Measurements from ENCODE around the gene TXLNA. TPM values are rescaled to one million over a fixed set of nuclear protein-coding genes. Genes with fewer than 3 reads are reported as not detected.
A peak's percentile ranks its signal among the peaks of the same experiment; 100 is the strongest.

The TXLNA gene
- total RNA-seq, 1 donor from 2014 or later: 17.2 TPM

GRCh38 chr1:32220746-32221580 is 41.5 kb downstream of the TXLNA start:
- peak overlapping the region; percentile 98 for H3K4me3 ChIP-seq
- TF ChIP-seq CTCF (IDR thresholded peaks at IDR 0.05; ENCODE audit: borderline replicate concordance): no peak
- peaks cover 55% of the 10 kb centered on the region for H3K4me1 ChIP-seq
- peak overlapping the region; percentile 92 for H3K27ac ChIP-seq (replicated peaks)
- no peaks in the 10 kb centered on the region for H3K9me3 ChIP-seq (replicated peaks)
- DNase-seq: no peak
- peaks cover 64% of the 10 kb centered on the region for H3K36me3 ChIP-seq
- intact Hi-C loops (cut with micrococcal nuclease): loop anchor here (10.0 kb wide), 1 partner anchor 94 kb away; no protein-coding TSS in a partner anchor
- no peaks in the 10 kb centered on the region for H3K27me3 ChIP-seq (ENCODE audit: low read depth)

GRCh38 chr1:32221581-32221979 is 42.1 kb downstream of the TXLNA start:
- H3K27ac ChIP-seq (replicated peaks): peak overlapping the region; percentile 92
- no peak for TF ChIP-seq CTCF (IDR thresholded peaks at IDR 0.05; ENCODE audit: borderline replicate concordance)
- peak overlapping the region; percentile 98 for H3K4me3 ChIP-seq
- H3K27me3 ChIP-seq (ENCODE audit: low read depth): no peaks in the 10 kb centered on the region
- intact Hi-C loops (cut with micrococcal nuclease): loop anchor here (10.0 kb wide), 1 partner anchor 93 kb away; no protein-coding TSS in a partner anchor
- H3K36me3 ChIP-seq: peaks cover 64% of the 10 kb centered on the region
- peaks cover 49% of the 10 kb centered on the region for H3K4me1 ChIP-seq
- no peak for DNase-seq
- no peaks in the 10 kb centered on the region for H3K9me3 ChIP-seq (replicated peaks)

- no peak for TF ChIP-seq CTCF (IDR thresholded peaks at IDR 0.05; ENCODE audit: borderline replicate concordance)
- intact Hi-C loops (cut with micrococcal nuclease): loop anchor here (10.0 kb wide), 1 partner anchor 93 kb away; no protein-coding TSS in a partner anchor
- peaks cover 44% of the 10 kb centered on the region for H3K4me1 ChIP-seq
- H3K4me3 ChIP-seq: peak within 1 kb of the TSS; percentile 98
- peak within 1 kb of the TSS; percentile 92 for H3K27ac ChIP-seq (replicated peaks)
- H3K36me3 ChIP-seq: peaks cover 64% of the 10 kb centered on the region
- peak; percentile 91 for DNase-seq
- H3K27me3 ChIP-seq (ENCODE audit: low read depth): no peaks in the 10 kb centered on the region
- H3K9me3 ChIP-seq (replicated peaks): no peaks in the 10 kb centered on the region
Observed at GRCh38 chr1:32221980-32222755, 42.7 kb downstream of the TXLNA start, which contains the start of the genes EIF3I and TMEM234. Gene EIF3I, plus strand, starts transcription at chr1:32222407. Its CDS starts 35 bp downstream, at chr1:32222442. Gene TMEM234, minus strand, starts transcription at chr1:32222353. Its CDS starts 31 bp downstream, at chr1:32222322.

- Histone ChIP-seq H3K27ac (replicated peaks) (peak overlapping the region; percentile 92), H3K4me3 (peak overlapping the region; percentile 98), H3K4me1 (peaks cover 44% of the 10 kb centered on the region), H3K27me3 (ENCODE audit: low read depth) (no peaks in the 10 kb centered on the region), H3K9me3 (replicated peaks) (no peaks in the 10 kb centered on the region), H3K36me3 (peaks cover 69% of the 10 kb centered on the region)
- TF ChIP-seq CTCF (IDR thresholded peaks at IDR 0.05; ENCODE audit: borderline replicate concordance): peak; percentile 12
- intact Hi-C loops (cut with micrococcal nuclease): loop anchor here (10.0 kb wide), 1 partner anchor 91 kb away; no protein-coding TSS in a partner anchor
- no peak for DNase-seq
Observed at GRCh38 chr1:32223683-32224082, 44.2 kb downstream of the TXLNA start.

GRCh38 chr1:32224285-32224684 is 44.8 kb downstream of the TXLNA start:
- Histone ChIP-seq H3K9me3 (replicated peaks) (no peaks in the 10 kb centered on the region), H3K4me3 (peak overlapping the region; percentile 98), H3K36me3 (peaks cover 69% of the 10 kb centered on the region), H3K27ac (replicated peaks) (peak overlapping the region; percentile 92), H3K4me1 (peaks cover 44% of the 10 kb centered on the region), H3K27me3 (ENCODE audit: low read depth) (no peaks in the 10 kb centered on the region)
- intact Hi-C loops (cut with micrococcal nuclease): loop anchor here (10.0 kb wide), 1 partner anchor 91 kb away; no protein-coding TSS in a partner anchor
- no peak for DNase-seq
- no peak for TF ChIP-seq CTCF (IDR thresholded peaks at IDR 0.05; ENCODE audit: borderline replicate concordance)

Measured in left ventricle myocardium inferior (tissue), 1 donor.